Fibroblast of gingiva (primary cell): ENCODE results near the gene MMAB.
A peak's percentile ranks its signal among the peaks of the same experiment; 100 is the strongest.
"Not testable (repeated sequence)": the region's sequence is repeated elsewhere in the genome, so short reads cannot be mapped to it uniquely, and the experiment has no call there.

ENCODE experiments used
- DNase-seq: peaks from one replicate; pipeline ENCODE4 v3.0.0-alpha.2; 2011; ENCODE audit warnings: low read depth

MMAB gene

GRCh38 chr12:109602132-109602531 is 28.8 kb upstream of the MMAB start:
- DNase-seq: not testable (repeated sequence)

- DNase-seq: no peak
Observed at GRCh38 chr12:109601557-109601956, 28.3 kb upstream of the MMAB start.

- no peak for DNase-seq
Observed at GRCh38 chr12:109600995-109601394, 27.7 kb upstream of the MMAB start.

GRCh38 chr12:109600481-109600880 is 27.2 kb upstream of the MMAB start:
- DNase-seq: no peak

- no peak for DNase-seq
Observed at GRCh38 chr12:109599087-109599486, 25.8 kb upstream of the MMAB start.

- no peak for DNase-seq
Observed at GRCh38 chr12:109598428-109598854, 25.1 kb upstream of the MMAB start.

GRCh38 chr12:109597795-109598427 is 24.6 kb upstream of the MMAB start:
- peak; percentile 75 for DNase-seq

- DNase-seq: no peak
Observed at GRCh38 chr12:109597414-109597794, 24.1 kb upstream of the MMAB start.

- no peak for DNase-seq
Observed at GRCh38 chr12:109596418-109597244, 23.3 kb upstream of the MMAB start.

GRCh38 chr12:109595321-109595902 is 22.1 kb upstream of the MMAB start:
- no peak for DNase-seq

GRCh38 chr12:109594556-109595317 is 21.4 kb upstream of the MMAB start:
- no peak for DNase-seq

- DNase-seq: no peak
Observed at GRCh38 chr12:109592905-109593272, 19.6 kb upstream of the MMAB start.

- no peak for DNase-seq
Observed at GRCh38 chr12:109592195-109592904, 19.0 kb upstream of the MMAB start.

GRCh38 chr12:109591041-109591440 is 17.7 kb upstream of the MMAB start:
- no peak for DNase-seq

GRCh38 chr12:109590566-109590965 is 17.3 kb upstream of the MMAB start:
- DNase-seq: no peak

- DNase-seq: no peak
Observed at GRCh38 chr12:109589691-109590245, 16.5 kb upstream of the MMAB start.

GRCh38 chr12:109589240-109589590 is 15.9 kb upstream of the MMAB start:
- no peak for DNase-seq

GRCh38 chr12:109588461-109589239 is 15.3 kb upstream of the MMAB start:
- no peak for DNase-seq

- DNase-seq: no peak
Observed at GRCh38 chr12:109587921-109588320, 14.6 kb upstream of the MMAB start.

- DNase-seq: no peak
Observed at GRCh38 chr12:109586385-109587296, 13.3 kb upstream of the MMAB start.
